ENCODE data around the gene HMGCR.

DNA sequence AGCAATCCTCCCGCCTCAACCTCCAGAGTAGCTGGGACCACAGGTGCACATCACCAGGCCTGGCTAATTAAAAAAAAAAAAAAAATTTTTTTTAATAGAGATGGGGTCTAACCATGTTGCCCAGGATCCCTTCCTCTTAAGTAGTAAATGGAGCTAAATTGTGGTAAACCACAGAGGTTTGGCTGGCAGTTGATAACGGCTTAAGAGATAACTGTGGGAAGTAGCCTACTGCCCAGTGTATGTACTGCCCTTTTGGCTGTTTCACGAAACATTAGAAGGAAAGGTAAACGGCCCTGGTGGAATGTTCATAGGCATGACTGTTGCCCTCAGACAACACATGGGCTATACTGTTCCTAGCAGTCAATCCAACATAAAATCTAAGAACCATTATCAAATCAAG lies 44.4 kb downstream of the HMGCR start:
- TF ChIP-seq, protein P1, sequence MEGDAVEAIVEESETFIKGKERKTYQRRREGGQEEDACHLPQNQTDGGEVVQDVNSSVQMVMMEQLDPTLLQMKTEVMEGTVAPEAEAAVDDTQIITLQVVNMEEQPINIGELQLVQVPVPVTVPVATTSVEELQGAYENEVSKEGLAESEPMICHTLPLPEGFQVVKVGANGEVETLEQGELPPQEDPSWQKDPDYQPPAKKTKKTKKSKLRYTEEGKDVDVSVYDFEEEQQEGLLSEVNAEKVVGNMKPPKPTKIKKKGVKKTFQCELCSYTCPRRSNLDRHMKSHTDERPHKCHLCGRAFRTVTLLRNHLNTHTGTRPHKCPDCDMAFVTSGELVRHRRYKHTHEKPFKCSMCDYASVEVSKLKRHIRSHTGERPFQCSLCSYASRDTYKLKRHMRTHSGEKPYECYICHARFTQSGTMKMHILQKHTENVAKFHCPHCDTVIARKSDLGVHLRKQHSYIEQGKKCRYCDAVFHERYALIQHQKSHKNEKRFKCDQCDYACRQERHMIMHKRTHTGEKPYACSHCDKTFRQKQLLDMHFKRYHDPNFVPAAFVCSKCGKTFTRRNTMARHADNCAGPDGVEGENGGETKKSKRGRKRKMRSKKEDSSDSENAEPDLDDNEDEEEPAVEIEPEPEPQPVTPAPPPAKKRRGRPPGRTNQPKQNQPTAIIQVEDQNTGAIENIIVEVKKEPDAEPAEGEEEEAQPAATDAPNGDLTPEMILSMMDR (IDR thresholded peaks at IDR 0.05): no peak
- TF ChIP-seq POLR2AphosphoS5 (IDR thresholded peaks at IDR 0.05; ENCODE audit: low read depth, low read length): no peak
- no peak for TF ChIP-seq SIN3A (IDR thresholded peaks at IDR 0.05; ENCODE audit: borderline replicate concordance, insufficient read depth, low read depth, low read length)
- TF ChIP-seq, protein P2, sequence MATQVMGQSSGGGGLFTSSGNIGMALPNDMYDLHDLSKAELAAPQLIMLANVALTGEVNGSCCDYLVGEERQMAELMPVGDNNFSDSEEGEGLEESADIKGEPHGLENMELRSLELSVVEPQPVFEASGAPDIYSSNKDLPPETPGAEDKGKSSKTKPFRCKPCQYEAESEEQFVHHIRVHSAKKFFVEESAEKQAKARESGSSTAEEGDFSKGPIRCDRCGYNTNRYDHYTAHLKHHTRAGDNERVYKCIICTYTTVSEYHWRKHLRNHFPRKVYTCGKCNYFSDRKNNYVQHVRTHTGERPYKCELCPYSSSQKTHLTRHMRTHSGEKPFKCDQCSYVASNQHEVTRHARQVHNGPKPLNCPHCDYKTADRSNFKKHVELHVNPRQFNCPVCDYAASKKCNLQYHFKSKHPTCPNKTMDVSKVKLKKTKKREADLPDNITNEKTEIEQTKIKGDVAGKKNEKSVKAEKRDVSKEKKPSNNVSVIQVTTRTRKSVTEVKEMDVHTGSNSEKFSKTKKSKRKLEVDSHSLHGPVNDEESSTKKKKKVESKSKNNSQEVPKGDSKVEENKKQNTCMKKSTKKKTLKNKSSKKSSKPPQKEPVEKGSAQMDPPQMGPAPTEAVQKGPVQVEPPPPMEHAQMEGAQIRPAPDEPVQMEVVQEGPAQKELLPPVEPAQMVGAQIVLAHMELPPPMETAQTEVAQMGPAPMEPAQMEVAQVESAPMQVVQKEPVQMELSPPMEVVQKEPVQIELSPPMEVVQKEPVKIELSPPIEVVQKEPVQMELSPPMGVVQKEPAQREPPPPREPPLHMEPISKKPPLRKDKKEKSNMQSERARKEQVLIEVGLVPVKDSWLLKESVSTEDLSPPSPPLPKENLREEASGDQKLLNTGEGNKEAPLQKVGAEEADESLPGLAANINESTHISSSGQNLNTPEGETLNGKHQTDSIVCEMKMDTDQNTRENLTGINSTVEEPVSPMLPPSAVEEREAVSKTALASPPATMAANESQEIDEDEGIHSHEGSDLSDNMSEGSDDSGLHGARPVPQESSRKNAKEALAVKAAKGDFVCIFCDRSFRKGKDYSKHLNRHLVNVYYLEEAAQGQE (IDR thresholded peaks at IDR 0.05; ENCODE audit: insufficient read depth in 1 of 2, low read depth in 2 of 2, low read length in 1 of 2): no peak
- TF ChIP-seq TCF7L2 (IDR thresholded peaks at IDR 0.05; ENCODE audit: low read depth, low read length): no peak
